B cell (primary cell): Measurements from ENCODE around the gene ABCC1. TPM values are rescaled to one million over a fixed set of nuclear protein-coding genes. Genes with fewer than 3 reads are reported as not detected.

Source experiments
- ATAC-seq: fragments of 200-7000 bp; cut with Tn5 transposase; one replicate; pipeline ENCODE4 v1.10.0; 2021; ENCODE audit warnings: low read depth, mild to moderate bottlenecking, moderate number of reproducible peaks, moderate library complexity
- CTCF ChIA-PET: fragments of 350-600 bp; sonication (Branson Sonifier 250); formaldehyde crosslinking; loops from one replicate; lab custom pipeline; 2021; ENCODE audit warnings: antibody characterized with exemption, inconsistent platforms; lab: Charles Lee
- POLR2A ChIA-PET: fragments of 350-600 bp; sonication (Branson Sonifier 250); formaldehyde crosslinking; loops from one replicate; lab custom pipeline; 2021; ENCODE audit warnings: antibody characterized with exemption; lab: Charles Lee
- DNase-seq: peaks from one replicate; pipeline ENCODE4 v3.0.0; 2013
- H2AFZ ChIP-seq: 2 replicates; pipeline ENCODE4 v1.6.1; 2012; ENCODE audit warnings: mild to moderate bottlenecking, low read depth, low read length; ENCODE audit not compliant: insufficient read depth, poor library complexity, severe bottlenecking
- H3K27ac ChIP-seq, 2 donors: 1 replicate in 1 of 2; 2 replicates in 1 of 2; pipeline ENCODE4 v1.5.1; 2012 to 2013; ENCODE audit warnings: low read length in 2 of 2, mild to moderate bottlenecking in 2 of 2, moderate library complexity in 1 of 2
- H3K27me3 ChIP-seq, 4 experiments: fragments of 200-600 bp in 1 of 4; sonication (generic) in 1 of 4; replicated peaks in 1 of 4; 1 replicate in 2 of 4; 2 replicates in 2 of 4; pipeline versions ENCODE4 v1.6.1 to v1.7.0; 2013 to 2016; ENCODE audit warnings: low read length in 3 of 4, mild to moderate bottlenecking in 2 of 4, mixed read lengths in 1 of 4, moderate library complexity in 1 of 4; ENCODE audit not compliant: insufficient read depth in 4 of 4, control insufficient read depth in 3 of 4; ENCODE audit errors: control extremely low read depth in 1 of 4
- H3K36me3 ChIP-seq, 2 experiments: replicated peaks in 1 of 2; 1 replicate in 1 of 2; 2 replicates in 1 of 2; pipeline versions ENCODE4 v1.6.1 to v1.7.1; 2013; ENCODE audit warnings: low read length in 1 of 2; ENCODE audit not compliant: insufficient read depth in 2 of 2, control insufficient read depth in 1 of 2; ENCODE audit errors: control extremely low read depth in 1 of 2, extremely low read depth in 1 of 2
- H3K4me1 ChIP-seq, 2 donors: fragments of 200-600 bp in 1 of 2; sonication (generic) in 1 of 2; 1 replicate in 1 of 2; 2 replicates in 1 of 2; pipeline versions ENCODE4 v1.5.1 to v1.6.1; 2013 to 2017; ENCODE audit warnings: low read length in 2 of 2; ENCODE audit not compliant: control insufficient read depth in 2 of 2, insufficient read depth in 2 of 2
- H3K4me2 ChIP-seq: replicated peaks from 2 replicates; pipeline ENCODE3; 2012; ENCODE audit warnings: mild to moderate bottlenecking, low read depth, low read length; ENCODE audit not compliant: poor library complexity, severe bottlenecking
- H3K4me3 ChIP-seq, 5 experiments: fragments of 200-600 bp in 1 of 5; sonication (generic) in 1 of 5; 1 replicate in 3 of 5; 2 replicates in 2 of 5; pipeline versions ENCODE4 v1.5.1 to v1.7.0; 2011 to 2016; ENCODE audit warnings: low read length in 4 of 5, mild to moderate bottlenecking in 4 of 5, low read depth in 2 of 5, control low read depth in 1 of 5, moderate library complexity in 1 of 5; ENCODE audit not compliant: insufficient read depth in 1 of 5; ENCODE audit errors: control extremely low read depth in 1 of 5, extremely low read depth in 1 of 5
- H3K79me2 ChIP-seq: fragments of 200-600 bp; sonication (generic); one replicate; pipeline ENCODE4 v1.6.0; 2016; ENCODE audit warnings: low read length; ENCODE audit not compliant: control insufficient read depth, insufficient read depth
- H3K9ac ChIP-seq: fragments of 200-600 bp; sonication (generic); 2 replicates; pipeline ENCODE4 v1.6.1; 2017; ENCODE audit warnings: mild to moderate bottlenecking, low read length, moderate library complexity
- H3K9me3 ChIP-seq, 3 donors: one replicate each; pipeline versions ENCODE4 v1.6.1 to v1.7.1; 2013; ENCODE audit warnings: low read length in 2 of 3; ENCODE audit not compliant: control insufficient read depth in 2 of 3, insufficient read depth in 1 of 3; ENCODE audit errors: control extremely low read depth in 1 of 3
- H4K20me1 ChIP-seq: 2 replicates; pipeline ENCODE4 v1.6.0; 2012; ENCODE audit warnings: mild to moderate bottlenecking, low read length; ENCODE audit not compliant: insufficient read depth, control insufficient read depth, poor library complexity, severe bottlenecking
- H3K27ac Mint-ChIP-seq: one replicate; pipeline ENCODE4 v1.8.0; 2021; ENCODE audit warnings: mixed read lengths
- H3K27me3 Mint-ChIP-seq: one replicate; pipeline ENCODE4 v1.8.0; 2021; ENCODE audit warnings: mixed read lengths
- H3K4me1 Mint-ChIP-seq: one replicate; pipeline ENCODE4 v1.8.0; 2021; ENCODE audit warnings: mixed read lengths
- H3K4me3 Mint-ChIP-seq: one replicate; pipeline ENCODE4 v1.8.0; 2021; ENCODE audit warnings: mixed read lengths
- H3K9me3 Mint-ChIP-seq: one replicate; pipeline ENCODE4 v1.8.0; 2022; ENCODE audit warnings: mixed read lengths; ENCODE audit not compliant: insufficient read depth
- CTCF ChIP-seq: fragments of 200-600 bp; IDR thresholded peaks from one replicate; pipeline ENCODE4 v1.8.0; 2022; ENCODE audit warnings: antibody characterized with exemption, mild to moderate bottlenecking
- EZH2 ChIP-seq: IDR thresholded peaks from 2 replicates; pipeline ENCODE4 v1.6.1; 2012; ENCODE audit warnings: borderline replicate concordance, low read depth, mild to moderate bottlenecking, moderate library complexity, low read length; ENCODE audit not compliant: insufficient read depth, poor library complexity, severe bottlenecking
- WGBS: methylation state at CpG from one replicate; pipeline ENCODE4 v1.1.5; 2013; ENCODE audit warnings: missing lambda C conversion rate; ENCODE audit not compliant: insufficient coverage; 5-methylcytosine and 5-hydroxymethylcytosine counted together
- intact Hi-C: fragments of 100-400 bp; cut with micrococcal nuclease; formaldehyde crosslinking; loops from one replicate; pipeline ENCODE4 v1.10.0; 2022
- polyA plus RNA-seq: library from polyadenylated mRNA; depleted of rRNA; stranded (reverse); fragments of >200 nt; gene quantifications from 2 replicates; pipeline ENCODE4 v1.2.3, GENCODE V29; 2012
- total RNA-seq, 2 donors: library from RNA; stranded (reverse); fragments of 120-200 nt in 1 of 2; gene quantifications; 1 replicate in 1 of 2; 2 replicates in 1 of 2; pipeline versions ENCODE4 v1.2.3 to v1.2.4, GENCODE V29; 2013 to 2022

Gene ABCC1
- total and polyA plus RNA-seq, 2 donors (not counting 1 experiment from before 2014, with no cell fraction given) = 21.8 to 73.0 TPM

GRCh38 chr16:16167927-16168326, 218.5 kb downstream of the ABCC1 start:
- intact Hi-C loops = no loop called here
- no peaks in the 10 kb centered on the region for H3K9me3 Mint-ChIP-seq
- TF ChIP-seq CTCF = no peak
- TF ChIP-seq EZH2 = no peak
- ChIA-PET POLR2A (no interaction called here), CTCF (no interaction called here)
- no peaks in the 10 kb centered on the region for H3K36me3 ChIP-seq
- WGBS = 85% methylated on average over 7 of the region's 11 CpGs
- H3K4me2 ChIP-seq = no peak overlapping the region
- no peaks in the 10 kb centered on the region for H3K4me1 ChIP-seq
- H3K4me3 ChIP-seq = no peak overlapping the region
- H3K9ac ChIP-seq = no peak overlapping the region
- peaks cover 0 to 3% (median 0%) of the 10 kb centered on the region in 3 donors for H3K9me3 ChIP-seq
- H3K27me3 Mint-ChIP-seq = no peaks in the 10 kb centered on the region
- H2AFZ ChIP-seq = no peak overlapping the region
- H3K4me1 Mint-ChIP-seq = no peaks in the 10 kb centered on the region
- DNase-seq = no peak
- no peak overlapping the region for H3K27ac Mint-ChIP-seq
- no peak overlapping the region for H3K27ac ChIP-seq
- no peak overlapping the region for H3K4me3 Mint-ChIP-seq
- no peaks in the 10 kb centered on the region for H3K79me2 ChIP-seq
- no peaks in the 10 kb centered on the region for H3K27me3 ChIP-seq
- no peaks in the 10 kb centered on the region for H4K20me1 ChIP-seq
- no peak for ATAC-seq

- no peaks in the 10 kb centered on the region for H3K4me1 ChIP-seq
Observed at GRCh38 chr16:16168431-16168830, 219.0 kb downstream of the ABCC1 start.

More at GRCh38 chr16:16168431-16168830, 219.0 kb downstream of the ABCC1 start:
- DNase-seq (no peak), ATAC-seq (no peak)
- Mint-ChIP-seq H3K9me3 (no peaks in the 10 kb centered on the region), H3K27me3 (no peaks in the 10 kb centered on the region), H3K4me1 (no peaks in the 10 kb centered on the region), H3K4me3 (no peak overlapping the region), H3K27ac (no peak overlapping the region)
- intact Hi-C loops = no loop called here
- Histone ChIP-seq H3K4me2 (no peak overlapping the region), H4K20me1 (no peaks in the 10 kb centered on the region), H2AFZ (no peak overlapping the region), H3K27ac (no peak overlapping the region), H3K9ac (no peak overlapping the region), H3K4me3 (no peak overlapping the region), H3K79me2 (no peaks in the 10 kb centered on the region), H3K9me3 (peaks cover 0 to 3% (median 0%) of the 10 kb centered on the region in 3 donors), H3K27me3 (no peaks in the 10 kb centered on the region), H3K36me3 (no peaks in the 10 kb centered on the region)
- WGBS = 89% methylated on average over 14 of the region's 14 CpGs
- ChIA-PET POLR2A (no interaction called here), CTCF (no interaction called here)
- TF ChIP-seq EZH2 (no peak), CTCF (no peak)
